ENCODE measurements around the gene RNF220. TPM values are rescaled to one million over a fixed set of nuclear protein-coding genes. Genes with fewer than 3 reads are reported as not detected.

RNF220 gene
- total and polyA plus RNA-seq, 11 donors, result 54.2 to 108 (median 62.4) TPM

GRCh38 chr1:44515416-44515815 lies 110.4 kb downstream of the RNF220 start:
- H3K36me3 ChIP-seq, result no peaks in the 10 kb centered on the region
- 89 to 95% (median 94%) methylated on average over 1 of the region's 1 CpG for WGBS, 4 donors
- DNase-seq, result no peak
- intact Hi-C loops (cut with DNase I), result no loop called here
- no peak overlapping the region for H3K4me3 ChIP-seq
- no peaks in the 10 kb centered on the region for H3K9me3 ChIP-seq
- peaks cover 0 to 10% (median 0%) of the 10 kb centered on the region in 9 donors for H3K27me3 ChIP-seq
- no peak for ATAC-seq
- H3K4me1 ChIP-seq, result peaks cover 0 to 9% (median 0%) of the 10 kb centered on the region in 12 donors
- no peak overlapping the region for H3K27ac ChIP-seq
- TF ChIP-seq CTCF (IDR thresholded peaks at IDR 0.05), result no peak
- no peak for TF ChIP-seq POLR2A (IDR thresholded peaks at IDR 0.05)

- Histone ChIP-seq H3K9me3 (no peaks in the 10 kb centered on the region), H3K27ac (no peak overlapping the region), H3K4me1 (peaks cover 0 to 10% (median 0%) of the 10 kb centered on the region in 12 donors), H3K27me3 (peaks cover 0 to 8% (median 0%) of the 10 kb centered on the region in 9 donors), H3K4me3 (no peak overlapping the region), H3K36me3 (no peaks in the 10 kb centered on the region)
- no peak for TF ChIP-seq CTCF (IDR thresholded peaks at IDR 0.05)
- TF ChIP-seq POLR2A (IDR thresholded peaks at IDR 0.05), result no peak
- intact Hi-C loops (cut with DNase I), result no loop called here
- ATAC-seq, result no peak
- no peak for DNase-seq
- 68 to 71% (median 70%) methylated on average over 7 of the region's 7 CpGs for WGBS, 4 donors
Measured at GRCh38 chr1:44519035-44519676, 114.1 kb downstream of the RNF220 start.

GRCh38 chr1:44521378-44522080 lies 116.5 kb downstream of the RNF220 start:
- TF ChIP-seq POLR2A (IDR thresholded peaks at IDR 0.05) (no peak), CTCF (IDR thresholded peaks at IDR 0.05) (no peak)
- H3K27me3 ChIP-seq, result peaks cover 0 to 5% (median 0%) of the 10 kb centered on the region in 9 donors
- no peak overlapping the region for H3K4me3 ChIP-seq
- H3K4me1 ChIP-seq, result peaks cover 0 to 15% (median 0%) of the 10 kb centered on the region in 12 donors
- DNase-seq (no peak), ATAC-seq (no peak)
- H3K27ac ChIP-seq, result no peak overlapping the region
- intact Hi-C loops (cut with DNase I), result loop anchor here in 1 of 10 donors (2.0 kb wide), 1 partner anchor 15 kb away; no protein-coding TSS in a partner anchor
- no peaks in the 10 kb centered on the region for H3K36me3 ChIP-seq
- H3K9me3 ChIP-seq, result no peaks in the 10 kb centered on the region
- 86 to 94% (median 89%) methylated on average over 5 of the region's 5 CpGs for WGBS, 4 donors

Data from heart left ventricle (tissue), 16 donors.